GM19023 (cell line): ENCODE measurements around the gene DVL1.
A peak's percentile ranks its signal among the peaks of the same experiment; 100 is the strongest.

Experiments used
- ATAC-seq: cut with Tn5 transposase; IDR thresholded peaks from one replicate; pipeline ENCODE4 v1.9.1; 2021; ENCODE audit warnings: mild to moderate bottlenecking, moderate library complexity; ENCODE audit not compliant: unreplicated experiment

Gene DVL1

GRCh38 chr1:1356796-1357401 is 7.7 kb upstream of the DVL1 start:
- no peak for ATAC-seq

DNA sequence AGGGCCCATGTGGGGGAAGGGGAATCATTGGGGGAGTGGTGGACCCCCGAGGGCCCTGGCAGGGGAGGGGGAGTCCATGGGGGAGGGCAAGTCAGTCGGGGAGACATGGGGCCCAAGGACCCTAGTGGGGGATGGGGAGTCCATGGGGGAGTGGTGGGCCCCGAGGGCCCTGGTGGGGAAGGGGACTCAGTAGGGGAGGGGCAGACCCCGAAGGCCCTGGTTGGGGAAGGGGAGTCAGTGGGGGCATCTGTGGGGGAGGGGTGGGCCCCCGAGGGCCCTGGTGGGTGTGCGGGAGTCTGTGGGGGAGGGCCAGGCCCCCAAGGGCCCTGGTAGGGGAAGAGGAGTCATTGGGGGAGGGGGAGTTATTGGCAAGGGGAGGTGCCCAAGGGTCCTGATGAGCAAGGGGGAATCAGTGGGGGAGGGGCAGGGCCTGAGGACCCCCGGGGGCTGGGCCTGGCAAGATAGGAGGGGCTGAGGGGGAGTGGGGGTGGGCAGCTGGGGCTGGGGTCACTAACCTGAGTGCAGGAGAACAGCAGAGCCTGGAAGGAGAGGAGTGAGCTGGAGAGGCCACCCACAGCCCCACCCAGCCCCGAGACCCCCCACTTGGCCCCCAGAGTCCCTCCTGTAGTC is 7.1 kb upstream of the DVL1 start:
- no peak for ATAC-seq

DNA sequence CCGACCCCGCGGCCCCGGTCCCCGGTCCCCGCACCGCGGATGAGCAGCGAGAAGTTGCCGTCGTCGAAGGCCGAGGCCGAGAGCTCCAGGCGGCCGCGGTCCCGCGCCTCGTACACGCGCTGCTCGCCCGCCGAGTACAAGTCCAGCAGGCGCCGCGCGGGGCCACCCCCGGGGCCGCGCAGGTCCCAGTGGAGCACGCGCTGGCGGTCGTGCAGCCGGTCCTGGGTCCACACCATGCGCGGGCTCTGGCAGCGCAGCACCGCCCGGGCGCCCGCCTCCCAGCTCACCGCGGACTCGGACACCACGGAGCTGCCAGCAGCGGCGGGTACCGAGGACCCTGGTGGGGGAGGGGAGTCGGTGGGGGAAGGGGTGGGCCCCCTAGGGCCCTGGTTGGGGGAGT is 6.2 kb upstream of the DVL1 start:
- no peak for ATAC-seq

DNA sequence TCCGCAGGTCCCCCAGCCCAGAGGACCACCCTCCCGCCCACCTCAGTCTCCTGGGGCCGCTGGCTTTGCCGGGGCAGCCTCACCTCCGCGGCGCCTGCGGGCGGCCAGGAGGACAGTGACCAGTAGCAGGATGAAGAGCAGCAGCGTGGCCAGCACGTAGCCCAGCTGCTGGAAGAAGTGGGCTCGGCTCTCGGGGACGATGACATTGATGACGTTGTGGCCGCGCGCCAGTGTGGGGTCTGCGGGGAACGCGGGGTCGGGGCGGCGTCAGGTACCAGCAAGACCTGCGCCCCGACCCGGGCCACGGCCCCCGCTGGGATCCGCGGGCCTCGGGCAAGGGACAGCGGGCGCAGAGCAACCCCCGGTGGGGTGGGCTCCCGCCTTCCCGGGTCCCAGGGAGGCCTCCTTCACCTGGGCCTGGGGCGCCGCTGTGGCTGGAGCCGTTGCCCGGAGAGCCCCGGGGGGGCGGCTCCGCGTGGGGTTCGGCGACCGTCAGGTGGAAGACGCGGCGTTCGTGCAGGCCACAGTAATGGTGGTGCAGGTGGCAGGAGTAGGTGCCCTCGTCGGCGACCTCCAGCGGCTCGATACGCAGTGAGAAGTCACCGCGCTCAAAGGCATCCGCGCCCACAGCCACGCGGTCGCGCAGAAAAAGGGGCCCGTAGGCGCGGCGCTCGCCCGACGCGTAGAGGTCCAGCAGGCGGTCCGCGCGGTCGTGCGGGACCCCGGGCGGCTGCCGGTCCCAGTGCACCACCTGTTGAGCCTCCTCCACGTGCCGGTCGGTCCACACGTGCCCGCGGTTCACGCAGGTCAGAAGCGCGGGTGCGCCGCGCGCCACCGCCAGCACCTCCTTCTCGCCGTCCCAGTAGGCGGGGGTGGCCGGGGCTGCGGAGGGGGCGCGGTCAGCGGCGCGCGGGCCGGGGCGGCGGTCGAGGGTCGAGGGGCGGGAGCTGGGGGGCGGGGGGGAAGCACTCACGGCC is 5.3 kb upstream of the DVL1 start:
- ATAC-seq: no peak

GRCh38 chr1:1353389-1354151 is 4.4 kb upstream of the DVL1 start:
- ATAC-seq: no peak

DNA sequence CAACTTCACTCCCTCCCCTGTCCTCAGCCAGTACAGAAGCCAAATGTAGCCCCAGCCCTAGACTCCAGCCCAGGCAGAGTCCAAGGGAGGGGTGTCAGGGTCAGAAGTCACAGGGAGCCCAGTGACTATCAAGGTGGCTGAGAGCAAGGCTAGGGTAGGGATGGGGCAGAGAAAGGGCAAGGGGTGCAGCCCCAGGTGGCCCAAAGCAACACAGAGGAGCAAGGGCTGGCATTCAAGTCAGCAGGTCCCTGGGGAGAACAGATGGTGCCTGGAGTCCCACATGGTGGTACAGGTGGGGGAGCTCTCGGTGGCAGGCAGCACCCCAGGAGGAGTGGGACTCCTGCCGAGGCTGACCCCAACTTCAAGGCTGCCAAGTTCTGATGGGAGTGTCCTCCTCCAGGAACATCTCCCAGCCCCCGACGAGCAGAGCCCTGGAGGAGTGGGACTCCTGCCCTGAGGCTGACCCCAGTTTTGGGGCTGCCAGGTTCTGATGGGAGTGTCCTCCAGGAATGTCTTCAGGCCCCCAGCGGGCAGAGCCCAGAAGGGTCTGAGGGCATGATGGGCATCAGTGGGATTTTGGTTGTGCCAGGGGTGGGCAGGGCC is 3.7 kb upstream of the DVL1 start:
- ATAC-seq: no peak

GRCh38 chr1:1351511-1352427 is 2.6 kb upstream of the DVL1 start:
- ATAC-seq: no peak

DNA sequence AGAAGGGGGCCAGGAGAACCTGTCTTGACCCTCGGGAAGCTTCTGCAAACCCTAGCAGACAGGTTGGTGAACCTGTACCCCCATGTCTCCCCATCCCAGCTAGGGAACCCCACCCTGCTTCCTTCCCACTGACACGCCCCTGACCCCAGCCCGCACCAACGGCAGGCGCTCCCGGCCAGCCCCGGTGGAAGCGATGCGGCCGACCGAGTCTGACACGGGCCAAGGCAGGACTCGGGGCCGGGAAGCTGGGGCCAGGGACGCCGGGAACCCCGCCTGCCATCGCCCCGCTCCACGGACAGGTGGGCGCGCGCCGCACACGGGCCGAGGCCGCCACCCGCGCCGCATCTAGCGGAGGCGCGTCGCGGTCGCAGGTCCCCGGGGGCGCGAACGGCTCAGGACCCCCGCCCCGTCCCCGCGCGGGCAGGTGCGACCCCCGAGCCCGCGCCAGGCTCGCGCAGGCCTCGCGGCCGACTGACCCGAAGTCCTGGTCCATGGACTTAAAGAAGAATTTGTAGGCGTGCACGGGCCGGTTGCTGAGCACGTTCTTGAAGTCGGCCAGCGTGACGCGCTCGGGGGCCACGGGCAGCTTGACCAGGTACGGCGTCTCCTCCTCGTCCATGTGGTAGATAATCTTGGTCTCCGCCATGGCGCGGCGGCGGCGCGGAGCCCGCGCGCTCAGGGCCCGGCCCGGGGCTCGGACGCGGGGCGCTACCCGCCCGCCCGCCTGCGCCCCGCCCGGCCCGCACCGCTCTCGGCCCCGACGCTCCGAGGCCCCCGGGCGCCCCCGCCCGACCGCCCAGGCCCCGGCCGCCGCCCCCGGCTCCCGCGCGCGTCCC is 580 bp downstream of the DVL1 start:
- ATAC-seq: peak; percentile 22

DNA sequence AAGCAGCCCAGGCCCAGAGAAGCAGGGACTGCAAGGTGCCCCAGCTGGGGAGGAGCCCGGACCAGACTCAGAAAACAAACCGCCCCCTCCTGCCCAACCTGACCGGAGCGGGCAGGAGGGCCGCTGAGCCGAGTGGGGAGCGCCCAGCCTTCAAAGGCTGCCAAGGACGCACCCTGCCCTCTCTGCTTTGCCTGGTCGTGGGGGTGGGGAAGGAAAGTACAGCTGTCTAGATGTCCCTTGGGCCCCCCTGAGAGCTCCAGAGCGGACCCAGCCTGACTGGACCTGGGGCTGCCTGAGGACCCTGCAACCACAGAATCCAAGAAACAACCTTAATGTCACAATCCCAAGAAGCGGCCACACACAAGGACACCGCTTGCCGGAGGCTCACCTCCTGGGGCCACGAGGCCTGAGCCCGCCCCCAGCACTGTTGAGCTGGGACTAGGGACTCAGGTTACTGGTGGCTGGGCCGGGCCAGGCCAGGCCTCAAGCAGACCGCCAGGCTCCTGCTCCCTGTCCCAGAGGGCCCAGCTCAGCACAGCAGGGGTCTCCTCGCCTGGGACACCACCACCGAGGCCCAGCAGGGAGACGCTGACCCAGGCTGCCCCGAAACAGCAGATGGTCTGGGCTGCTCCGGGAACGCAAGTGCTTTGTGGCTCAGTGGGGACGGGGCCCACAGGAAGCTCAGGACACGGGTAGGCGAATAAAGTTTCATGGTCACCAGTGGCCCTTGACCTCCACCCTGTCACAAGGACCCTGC is 1.4 kb downstream of the DVL1 start:
- no peak for ATAC-seq

DNA sequence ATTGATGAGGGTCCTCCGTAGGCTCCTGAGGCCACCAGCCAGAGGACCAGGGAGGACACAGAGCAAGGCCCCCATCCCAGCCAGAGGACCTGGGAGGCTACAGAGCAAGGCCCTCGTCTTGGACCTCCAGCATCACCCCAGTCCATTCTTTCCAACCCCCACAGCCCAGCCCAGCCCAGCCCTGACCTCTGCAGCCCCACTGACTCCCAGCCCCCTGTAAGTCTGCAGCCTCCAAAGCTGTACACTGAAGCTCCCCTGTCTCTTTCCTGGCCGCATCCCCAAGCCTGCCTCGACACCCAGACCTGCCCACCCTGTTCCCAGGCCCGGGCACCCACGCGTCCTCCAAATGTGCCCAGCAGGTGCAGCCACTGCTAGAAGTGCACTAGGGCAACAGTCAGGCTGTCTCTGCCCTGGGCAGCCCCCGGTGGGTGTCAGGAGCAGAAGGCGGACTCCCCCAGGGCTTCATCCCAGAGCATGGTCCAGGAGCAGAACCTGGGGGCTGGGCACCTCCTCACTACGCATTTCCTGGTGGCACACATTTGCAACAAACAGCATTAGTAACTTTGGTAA is 2.1 kb downstream of the DVL1 start:
- no peak for ATAC-seq

GRCh38 chr1:1346501-1346890 is 2.7 kb downstream of the DVL1 start:
- no peak for ATAC-seq

- no peak for ATAC-seq
Measured at GRCh38 chr1:1345860-1346500, 3.2 kb downstream of the DVL1 start.

DNA sequence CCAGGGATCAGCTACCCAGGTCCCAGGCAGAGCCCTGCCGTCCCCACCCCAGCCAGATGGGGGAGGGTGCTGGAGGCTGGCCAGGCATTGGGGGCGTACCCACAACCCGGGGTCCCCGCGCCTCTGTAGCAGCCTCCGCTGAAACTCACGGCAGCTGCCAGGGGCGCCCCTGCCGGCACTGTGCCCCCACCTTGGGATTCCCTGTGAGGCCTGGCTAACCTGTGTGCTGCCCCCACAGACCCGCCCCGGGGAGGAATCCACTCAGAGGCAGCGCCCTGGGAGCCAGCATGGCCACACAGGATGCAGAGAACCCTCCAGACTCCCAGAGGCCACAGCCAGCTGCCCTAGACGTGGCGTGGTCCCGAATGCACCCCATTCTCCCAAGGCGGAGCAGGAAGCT is 3.8 kb downstream of the DVL1 start:
- no peak for ATAC-seq

- ATAC-seq: no peak
Measured at GRCh38 chr1:1344655-1345361, 4.4 kb downstream of the DVL1 start.

GRCh38 chr1:1343811-1344421 is 5.3 kb downstream of the DVL1 start:
- ATAC-seq: no peak

DNA sequence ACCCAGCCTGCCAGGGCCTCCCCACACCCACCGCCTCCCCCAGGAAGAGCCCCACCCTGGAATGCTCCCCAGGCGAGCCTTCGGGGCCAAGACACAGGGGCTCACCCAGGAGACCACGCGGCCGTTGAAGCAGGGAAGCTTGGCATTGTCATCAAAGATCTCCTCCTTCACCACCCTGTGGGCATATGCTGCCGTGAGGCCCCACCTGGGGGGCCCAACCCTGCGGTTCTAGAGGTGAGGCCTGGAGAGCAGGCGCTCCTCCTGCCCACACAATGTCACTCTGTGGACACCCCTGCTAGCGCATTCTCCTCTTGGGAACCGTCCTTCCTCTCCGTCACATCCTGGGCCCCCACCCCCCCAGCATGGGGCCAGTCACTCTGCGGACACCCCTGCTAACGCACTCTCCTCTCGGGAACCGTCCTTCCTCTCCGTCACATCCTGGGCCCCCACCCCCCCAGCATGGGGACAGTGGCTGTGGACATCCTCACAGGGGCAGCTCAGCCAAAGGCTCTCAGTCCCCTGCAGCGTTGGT is 6.6 kb downstream of the DVL1 start:
- no peak for ATAC-seq
